ENCODE data around the gene ABLIM3. TPM values are rescaled to one million over a fixed set of nuclear protein-coding genes. Genes with fewer than 3 reads are reported as not detected.

ABLIM3 gene
- total and polyA plus RNA-seq, 2 experiments from 2014 or later, result 0.19 to 2.2 TPM

- no peaks in the 10 kb centered on the region for H3K27me3 ChIP-seq (ENCODE audit: insufficient read depth)
- H3K4me1 ChIP-seq (ENCODE audit: insufficient read depth), result no peaks in the 10 kb centered on the region
- Mint-ChIP-seq H3K4me3 (no peak overlapping the region), H3K9me3 (no peaks in the 10 kb centered on the region; the same call in 2 of the 3 replicates), H3K27me3 (ENCODE audit: insufficient read depth, low read depth, poor library complexity) (no peaks in the 10 kb centered on the region), H3K36me3 (ENCODE audit: low read depth) (no peaks in the 10 kb centered on the region), H3K27ac (no peak overlapping the region), H3K4me1 (no peaks in the 10 kb centered on the region)
- no peak for DNase-seq (ENCODE audit: low spot score)
- no peaks in the 10 kb centered on the region; the same call in 1 of the 2 replicates for H3K36me3 ChIP-seq (ENCODE audit: insufficient read depth)
- H4K20me1 ChIP-seq (replicated peaks; ENCODE audit: insufficient read depth), result no peaks in the 10 kb centered on the region
- no peak overlapping the region for H2AFZ ChIP-seq
- no peaks in the 10 kb centered on the region for H3K79me2 ChIP-seq (replicated peaks; ENCODE audit: insufficient read depth)
- no peaks in the 10 kb centered on the region for H3F3A ChIP-seq (replicated peaks; ENCODE audit: low read depth)
- H3K4me2 ChIP-seq, result no peak overlapping the region
- H3K9me2 ChIP-seq (ENCODE audit: insufficient read depth), result peaks cover 9% of the 10 kb centered on the region
- no peak overlapping the region for H3K4me3 ChIP-seq
- no peak for TF ChIP-seq REST (IDR thresholded peaks at IDR 0.05; ENCODE audit: unreplicated experiment)
- no peak for ATAC-seq
- no peak overlapping the region for H3K27ac ChIP-seq (ENCODE audit: low read depth)
These were observed 59.1 kb downstream of the ABLIM3 start for GRCh38 chr5:149200355-149200754.

- DNase-seq (ENCODE audit: low spot score) (no peak), ATAC-seq (no peak)
- no peak overlapping the region for H2AFZ ChIP-seq
- no peaks in the 10 kb centered on the region for H3K9me3 Mint-ChIP-seq
- no peaks in the 10 kb centered on the region for H3K27me3 Mint-ChIP-seq (ENCODE audit: insufficient read depth, low read depth, poor library complexity)
- H3K27ac Mint-ChIP-seq, result no peak overlapping the region
- H3K36me3 Mint-ChIP-seq (ENCODE audit: low read depth), result no peaks in the 10 kb centered on the region
- H3K4me1 Mint-ChIP-seq, result no peaks in the 10 kb centered on the region
- H3K79me2 ChIP-seq (replicated peaks; ENCODE audit: insufficient read depth), result no peaks in the 10 kb centered on the region
- TF ChIP-seq REST (IDR thresholded peaks at IDR 0.05; ENCODE audit: unreplicated experiment) (no peak), ZNF114 (CRISPR knock-in tag; IDR thresholded peaks at IDR 0.05) (no peak), EZH2phosphoT487 (IDR thresholded peaks at IDR 0.05; ENCODE audit: unreplicated experiment) (no peak)
- H3K4me3 Mint-ChIP-seq, result no peak overlapping the region
- no peaks in the 10 kb centered on the region for H4K20me1 ChIP-seq (replicated peaks; ENCODE audit: insufficient read depth)
- H3K36me3 ChIP-seq (ENCODE audit: insufficient read depth), result no peaks in the 10 kb centered on the region; the same call in 1 of the 2 replicates
- H3K9me2 ChIP-seq (ENCODE audit: insufficient read depth), result peaks cover 9% of the 10 kb centered on the region
- no peak overlapping the region for H3K4me3 ChIP-seq
- H3K27me3 ChIP-seq (ENCODE audit: insufficient read depth), result no peaks in the 10 kb centered on the region
- H3F3A ChIP-seq (replicated peaks; ENCODE audit: low read depth), result no peaks in the 10 kb centered on the region
- no peak overlapping the region for H3K4me2 ChIP-seq
- no peak overlapping the region for H3K27ac ChIP-seq (ENCODE audit: low read depth)
- H3K4me1 ChIP-seq (ENCODE audit: insufficient read depth), result no peaks in the 10 kb centered on the region
These were observed 59.9 kb downstream of the ABLIM3 start for GRCh38 chr5:149201121-149201637.

Measured in GM23338 (cell line).